GM12878 (cell line): ENCODE data around the gene MIA. TPM values are rescaled to one million over a fixed set of nuclear protein-coding genes. Genes with fewer than 3 reads are reported as not detected.
"Not testable (repeated sequence)": the region's sequence is repeated elsewhere in the genome, so short reads cannot be mapped to it uniquely, and the experiment has no call there.

Experiments
- ATAC-seq: fragments of 200-7000 bp; cut with Tn5 transposase; 3 replicates; pipeline ENCODE4 v1.9.1; 2020; ENCODE audit warnings: mild to moderate bottlenecking, moderate library complexity
- BruUV-seq: library from RNA; stranded (reverse); fragments of 400-500 nt; replicated peaks from 2 replicates; lab custom pipeline; 2021; lab: Mats Ljungman, UMichigan
- CTCF ChIA-PET: fragments of 300-600 bp; sonication (Branson Sonifier 250); formaldehyde crosslinking; extraction: SDS; loops from one replicate; lab custom pipeline; 2021; ENCODE audit warnings: inconsistent platforms; lab: Yijun Ruan, JAX
- POLR2A ChIA-PET: fragments of 350-600 bp; formaldehyde crosslinking; extraction: SDS; loops from one replicate; lab custom pipeline; 2021; ENCODE audit warnings: inconsistent platforms; lab: Charles Lee
- RAD21 ChIA-PET: fragments of 300-600 bp; sonication (Branson Sonifier 250); formaldehyde crosslinking; loops from one replicate; lab custom pipeline; 2023; ENCODE audit warnings: antibody characterized with exemption; ENCODE audit not compliant: unreplicated experiment; lab: Charles Lee
- SMC1A ChIA-PET: fragments of 300-600 bp; sonication (Branson Sonifier 250); formaldehyde crosslinking; loops from one replicate; lab custom pipeline; 2023; ENCODE audit not compliant: unreplicated experiment, uncharacterized antibody; lab: Charles Lee
- DNase-seq: peaks from one replicate; pipeline ENCODE4 v3.0.0-alpha.2; 2011; ENCODE audit warnings: low read depth, low spot score
- FAIRE-seq: peaks from 3 replicates; lab custom pipeline; 2011; peaks lifted over from hg19 to GRCh38; lab: Jason Lieb, UNC
- H2AFZ ChIP-seq: 2 replicates; pipeline ENCODE4 v1.6.0; 2011; ENCODE audit warnings: low read depth, low read length, control low read depth; ENCODE audit not compliant: control insufficient read depth
- H3K27ac ChIP-seq: 2 replicates; pipeline ENCODE4 v1.5.1; 2011; ENCODE audit warnings: control low read depth; ENCODE audit not compliant: control insufficient read depth, insufficient read depth
- H3K27me3 ChIP-seq, 2 experiments: replicated peaks in 1 of 2; 2 replicates each; pipeline versions ENCODE4 v1.6.0 to v1.6.1; 2011; ENCODE audit warnings: low read length in 1 of 2; ENCODE audit not compliant: control insufficient read depth in 2 of 2, insufficient read depth in 2 of 2
- H3K36me3 ChIP-seq, 2 experiments: 2 replicates each; pipeline ENCODE4 v1.5.1; 2011; ENCODE audit warnings: low read length in 1 of 2; ENCODE audit not compliant: control insufficient read depth in 2 of 2, insufficient read depth in 2 of 2
- H3K4me1 ChIP-seq: 2 replicates; pipeline ENCODE4 v1.6.1; 2011; ENCODE audit warnings: mild to moderate bottlenecking, low read length, moderate library complexity, mixed read lengths; ENCODE audit not compliant: control insufficient read depth, insufficient read depth
- H3K4me2 ChIP-seq: 2 replicates; pipeline ENCODE4 v1.6.0; 2011; ENCODE audit warnings: control low read depth; ENCODE audit not compliant: control insufficient read depth, insufficient read depth
- H3K4me3 ChIP-seq: fragments of 200-600 bp; sonication (generic); 2 replicates; pipeline ENCODE4 v1.5.1; 2016
- H3K79me2 ChIP-seq: 2 replicates; pipeline ENCODE4 v1.6.0; 2011; ENCODE audit warnings: low read length; ENCODE audit not compliant: control insufficient read depth, insufficient read depth
- H3K9ac ChIP-seq: 2 replicates; pipeline ENCODE4 v1.8.0; 2011; ENCODE audit warnings: low read length, control low read depth, mixed read lengths; ENCODE audit not compliant: control insufficient read depth, insufficient read depth
- H3K9me3 ChIP-seq: replicated peaks from 3 replicates; pipeline ENCODE4 v1.5.1; 2011; ENCODE audit warnings: mild to moderate bottlenecking, low read length; ENCODE audit not compliant: control insufficient read depth, insufficient read depth
- H4K20me1 ChIP-seq: 2 replicates; pipeline ENCODE4 v1.6.0; 2011; ENCODE audit not compliant: control insufficient read depth, insufficient read depth
- DPF2 ChIP-seq: fragments of 450-650 bp; IDR thresholded peaks from 2 replicates; pipeline ENCODE4 v1.6.1; 2017; ENCODE audit warnings: mild to moderate bottlenecking
- EP300 ChIP-seq, 2 experiments: fragments of 150-350 bp in 1 of 2; IDR thresholded peaks; 2 replicates each; pipeline ENCODE4 v1.6.1; 2011 to 2012; ENCODE audit warnings: low read depth in 2 of 2, low read length in 2 of 2, borderline replicate concordance in 1 of 2, improper control_type of control experiment in 1 of 2, inconsistent platforms in 1 of 2; ENCODE audit not compliant: control insufficient read depth in 1 of 2
- NFYB ChIP-seq: IDR thresholded peaks from 2 replicates; pipeline ENCODE4 v1.6.1; 2011; ENCODE audit warnings: low read depth, mild to moderate bottlenecking, low read length, improper control_type of control experiment, moderate library complexity; ENCODE audit not compliant: insufficient read depth
- NR2C1 ChIP-seq: fragments of 450-650 bp; IDR thresholded peaks from 2 replicates; pipeline ENCODE4 v1.6.1; 2017; ENCODE audit warnings: antibody characterized with exemption, mild to moderate bottlenecking, moderate library complexity
- WGBS: methylation state at CpG from one replicate; pipeline ENCODE4 v1.1.6; 2016; ENCODE audit warnings: low lambda C conversion rate; ENCODE audit not compliant: insufficient replicate concordance, insufficient coverage; ENCODE audit errors: missing lambda C conversion rate; 5-methylcytosine and 5-hydroxymethylcytosine counted together
- in situ Hi-C: fragments of 300-500 bp; cut with MboI; formaldehyde crosslinking; loops from 9 replicates; pipeline ENCODE4 v1.14.3; 2018; ENCODE audit warnings: mixed read lengths
- intact Hi-C: fragments of 100-400 bp; cut with micrococcal nuclease; formaldehyde crosslinking; loops from one replicate; pipeline ENCODE4 v1.14.2; 2022; ENCODE audit not compliant: unreplicated experiment
- polyA plus RNA-seq, 11 experiments: library from polyadenylated mRNA; depleted of rRNA in 4 of 11; unstranded in 6 of 11; stranded (reverse) in 5 of 11; fragments of >200 nt; fragmentation: Nextera tagmentation in 4 of 11; fragmentation: Illumina TruSeq in 1 of 11; extraction: Ambion mirVana in 4 of 11; extraction: Trizol in 1 of 11; gene quantifications; 1 replicate in 1 of 11; 2 replicates in 10 of 11; pipeline versions ENCODE4 v1.2.1 to v1.2.3, GENCODE V29; 2011 to 2016; ENCODE audit warnings: inconsistent platforms in 2 of 11, missing spikeins in 2 of 11, low read depth in 1 of 11
- total RNA-seq, 4 experiments: library from RNA; depleted of rRNA in 3 of 4; stranded (reverse); fragments of >200 nt in 3 of 4; fragmentation: Illumina TruSeq in 1 of 4; extraction: Trizol in 1 of 4; gene quantifications; 2 replicates each; pipeline versions ENCODE4 v1.2.1 to v1.2.3, GENCODE V29; 2013 to 2021
- TF ChIP-seq, protein P1 (sequence below): fragments of 450-650 bp; IDR thresholded peaks from 2 replicates; pipeline ENCODE4 v1.6.1; 2016; ENCODE audit warnings: mild to moderate bottlenecking
- TF ChIP-seq, protein P2 (sequence below), 3 experiments: IDR thresholded peaks in 2 of 3; conservative IDR thresholded peaks in 1 of 3; 2 replicates each; pipeline ENCODE4 v1.5.1; 2011; ENCODE audit warnings: low read depth in 3 of 3, low read length in 3 of 3, mild to moderate bottlenecking in 3 of 3, control low read depth in 2 of 3, moderate library complexity in 2 of 3, inconsistent platforms in 1 of 3, mixed read lengths in 1 of 3; ENCODE audit not compliant: control insufficient read depth in 2 of 3, insufficient read depth in 1 of 3; ENCODE audit errors: extremely low read depth in 1 of 3
- TF ChIP-seq, protein P3 (sequence below): IDR thresholded peaks from 2 replicates; pipeline ENCODE4 v1.6.1; 2011; ENCODE audit warnings: low read depth, low read length, improper control_type of control experiment, borderline replicate concordance

The MIA gene
- total and polyA plus RNA-seq, 10 of the 15 experiments (the other 5 are each of a cell fraction or from before 2014, with no cell fraction given), result 0.16 to 2.7 (median 1.4) TPM; not detected in 3

DNA sequence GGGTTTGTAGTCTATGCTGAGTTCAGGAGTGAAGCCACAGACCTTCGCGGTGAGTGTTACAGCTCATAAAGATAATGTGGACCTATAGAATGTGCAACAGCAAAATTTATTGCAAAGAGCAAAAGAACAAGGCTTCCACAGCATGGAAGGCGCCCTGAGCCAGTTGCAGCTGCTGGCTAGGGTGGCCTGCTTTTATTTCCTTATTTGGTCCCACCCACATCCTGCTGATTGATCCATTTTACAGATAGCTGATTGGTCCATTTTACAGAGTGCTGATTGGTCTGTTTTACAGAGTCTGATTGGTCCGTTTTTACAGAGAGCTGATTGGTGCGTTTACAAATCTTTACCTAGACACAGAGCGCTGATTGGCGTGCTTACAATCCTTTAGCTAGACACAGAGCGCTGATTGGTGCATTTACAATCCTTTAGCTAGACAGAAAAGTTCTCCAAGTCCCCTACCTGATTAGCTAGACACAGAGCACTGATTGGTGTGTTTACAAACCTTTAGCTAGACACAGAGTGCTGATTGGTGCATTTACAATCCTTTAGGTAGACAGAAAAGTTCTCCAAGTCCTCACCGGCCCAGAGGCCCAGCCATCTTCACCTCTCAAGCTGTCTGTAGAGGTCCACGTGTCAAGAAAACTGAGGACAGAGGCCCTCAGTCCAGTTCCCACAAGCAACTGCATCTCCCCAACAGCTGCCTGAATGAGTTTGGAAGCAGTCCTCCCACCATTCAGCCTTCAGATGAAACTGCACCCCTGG, 4.0 kb upstream of the MIA start:
- in situ Hi-C loops, FAIRE-seq, BruUV-seq, H3K79me2 ChIP-seq, H3K4me1 ChIP-seq, H3K27me3 ChIP-seq, H3K27ac ChIP-seq, H4K20me1 ChIP-seq, H3K4me2 ChIP-seq, H3K4me3 ChIP-seq, H3K9me3 ChIP-seq, H3K9ac ChIP-seq, H2AFZ ChIP-seq, RAD21 ChIA-PET, intact Hi-C loops, H3K36me3 ChIP-seq, DNase-seq: not testable (repeated sequence)
- peak; percentile 21; the same call in 2 of the 3 replicates for ATAC-seq
- peak; percentile 78 for TF ChIP-seq NFYB
- TF ChIP-seq, protein P1, sequence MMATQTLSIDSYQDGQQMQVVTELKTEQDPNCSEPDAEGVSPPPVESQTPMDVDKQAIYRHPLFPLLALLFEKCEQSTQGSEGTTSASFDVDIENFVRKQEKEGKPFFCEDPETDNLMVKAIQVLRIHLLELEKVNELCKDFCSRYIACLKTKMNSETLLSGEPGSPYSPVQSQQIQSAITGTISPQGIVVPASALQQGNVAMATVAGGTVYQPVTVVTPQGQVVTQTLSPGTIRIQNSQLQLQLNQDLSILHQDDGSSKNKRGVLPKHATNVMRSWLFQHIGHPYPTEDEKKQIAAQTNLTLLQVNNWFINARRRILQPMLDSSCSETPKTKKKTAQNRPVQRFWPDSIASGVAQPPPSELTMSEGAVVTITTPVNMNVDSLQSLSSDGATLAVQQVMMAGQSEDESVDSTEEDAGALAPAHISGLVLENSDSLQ, result peak; percentile 50; the same call in 1 of the 2 replicates
- ChIA-PET CTCF (interaction anchor here (0.6 to 2.7 kb wide), 3 partner anchors 14 to 34 kb away, joined by 3 to 12 read pairs (median 8); no protein-coding TSS in a partner anchor), POLR2A (interaction anchor here (0.6 to 3.1 kb wide), 4 partner anchors 8 to 22 kb away, joined by 3 to 14 read pairs (median 5); no protein-coding TSS in a partner anchor), SMC1A (interaction anchor here (11.2 kb wide), 1 partner anchor 18 kb away, joined by 256 read pairs; the partner anchor contains the start of genes ACTMAP and SNRPA)
- 100% methylated on average over 10 of the region's 10 CpGs for WGBS

DNA sequence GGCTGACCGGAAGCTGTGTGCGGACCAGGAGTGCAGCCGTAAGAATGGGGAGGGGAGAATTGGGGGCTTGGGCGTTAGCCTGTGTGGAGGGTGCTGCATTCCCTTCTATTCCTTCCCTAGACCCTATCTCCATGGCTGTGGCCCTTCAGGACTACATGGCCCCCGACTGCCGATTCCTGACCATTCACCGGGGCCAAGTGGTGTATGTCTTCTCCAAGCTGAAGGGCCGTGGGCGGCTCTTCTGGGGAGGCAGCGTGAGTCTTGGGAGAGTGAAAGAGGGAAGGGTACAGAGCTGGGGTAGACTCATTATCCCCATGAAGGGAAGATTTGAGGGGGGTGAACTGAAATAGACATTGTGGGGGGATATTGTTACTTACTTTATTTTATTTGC, 306 bp downstream of the MIA start:
- ATAC-seq, result no peak
- ChIA-PET CTCF (interaction anchor here (1.0 to 4.6 kb wide), 5 partner anchors 17 to 112 kb away, joined by 3 to 72 read pairs (median 3); partner anchors contain the start of genes ACTMAP and SNRPA), RAD21 (interaction anchor here (0.7 to 7.6 kb wide), 3 partner anchors 24 to 201 kb away, joined by 3 to 291 read pairs (median 25); partner anchors contain the start of genes ACTMAP and SNRPA), SMC1A (interaction anchor here (0.6 to 11.2 kb wide), 4 partner anchors 23 to 675 kb away, joined by 3 to 256 read pairs (median 8); partner anchors contain the start of genes ACTMAP, COQ8B, EGLN2 and ITPKC), POLR2A (interaction anchor here (0.8 to 8.1 kb wide), 5 partner anchors 17 to 60 kb away, joined by 3 to 331 read pairs (median 3); partner anchors contain the start of genes ACTMAP, COQ8B, EGLN2 and ITPKC)
- no TSS peak for BruUV-seq
- 95% methylated on average over 9 of the region's 10 CpGs for WGBS
- Histone ChIP-seq H3K36me3 (no peaks in the 10 kb centered on the region), H3K79me2 (peaks cover 11% of the 10 kb centered on the region), H2AFZ (no peak overlapping the region), H3K4me2 (no peak overlapping the region), H3K27me3 (no peaks in the 10 kb centered on the region), H3K9me3 (peaks cover 2% of the 10 kb centered on the region), H3K27ac (no peak overlapping the region), H4K20me1 (no peaks in the 10 kb centered on the region), H3K9ac (no peak overlapping the region), H3K4me1 (peaks cover 31% of the 10 kb centered on the region), H3K4me3 (no peak overlapping the region)
- no peak for FAIRE-seq
- in situ Hi-C loops, result no loop called here
- intact Hi-C loops, result no loop called here
- no peak for DNase-seq
- TF ChIP-seq, protein P2, sequence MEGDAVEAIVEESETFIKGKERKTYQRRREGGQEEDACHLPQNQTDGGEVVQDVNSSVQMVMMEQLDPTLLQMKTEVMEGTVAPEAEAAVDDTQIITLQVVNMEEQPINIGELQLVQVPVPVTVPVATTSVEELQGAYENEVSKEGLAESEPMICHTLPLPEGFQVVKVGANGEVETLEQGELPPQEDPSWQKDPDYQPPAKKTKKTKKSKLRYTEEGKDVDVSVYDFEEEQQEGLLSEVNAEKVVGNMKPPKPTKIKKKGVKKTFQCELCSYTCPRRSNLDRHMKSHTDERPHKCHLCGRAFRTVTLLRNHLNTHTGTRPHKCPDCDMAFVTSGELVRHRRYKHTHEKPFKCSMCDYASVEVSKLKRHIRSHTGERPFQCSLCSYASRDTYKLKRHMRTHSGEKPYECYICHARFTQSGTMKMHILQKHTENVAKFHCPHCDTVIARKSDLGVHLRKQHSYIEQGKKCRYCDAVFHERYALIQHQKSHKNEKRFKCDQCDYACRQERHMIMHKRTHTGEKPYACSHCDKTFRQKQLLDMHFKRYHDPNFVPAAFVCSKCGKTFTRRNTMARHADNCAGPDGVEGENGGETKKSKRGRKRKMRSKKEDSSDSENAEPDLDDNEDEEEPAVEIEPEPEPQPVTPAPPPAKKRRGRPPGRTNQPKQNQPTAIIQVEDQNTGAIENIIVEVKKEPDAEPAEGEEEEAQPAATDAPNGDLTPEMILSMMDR (IDR thresholded peaks at IDR 0.05 in 2 of 3, conservative IDR thresholded peaks at IDR 0.05 in 1 of 3; ENCODE audit: control insufficient read depth in 2 of 3, extremely low read depth in 1 of 3, insufficient read depth in 1 of 3, low read depth in 3 of 3, low read length in 3 of 3), result no peak
- TF ChIP-seq EP300 (IDR thresholded peaks at IDR 0.05; ENCODE audit: borderline replicate concordance in 1 of 2, control insufficient read depth in 1 of 2, low read depth in 2 of 2, low read length in 2 of 2) (no peak), DPF2 (no peak), NR2C1 (no peak)
- TF ChIP-seq, protein P3, sequence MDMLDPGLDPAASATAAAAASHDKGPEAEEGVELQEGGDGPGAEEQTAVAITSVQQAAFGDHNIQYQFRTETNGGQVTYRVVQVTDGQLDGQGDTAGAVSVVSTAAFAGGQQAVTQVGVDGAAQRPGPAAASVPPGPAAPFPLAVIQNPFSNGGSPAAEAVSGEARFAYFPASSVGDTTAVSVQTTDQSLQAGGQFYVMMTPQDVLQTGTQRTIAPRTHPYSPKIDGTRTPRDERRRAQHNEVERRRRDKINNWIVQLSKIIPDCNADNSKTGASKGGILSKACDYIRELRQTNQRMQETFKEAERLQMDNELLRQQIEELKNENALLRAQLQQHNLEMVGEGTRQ, result no peak
